NCI-H526 (cell line): Measurements from ENCODE around the gene PLXNA4.

Experiments
- DNase-seq, 2 experiments: peaks; one replicate each; lab custom pipeline; 2025; lab: John Stamatoyannopoulos, UW

The PLXNA4 gene

DNA sequence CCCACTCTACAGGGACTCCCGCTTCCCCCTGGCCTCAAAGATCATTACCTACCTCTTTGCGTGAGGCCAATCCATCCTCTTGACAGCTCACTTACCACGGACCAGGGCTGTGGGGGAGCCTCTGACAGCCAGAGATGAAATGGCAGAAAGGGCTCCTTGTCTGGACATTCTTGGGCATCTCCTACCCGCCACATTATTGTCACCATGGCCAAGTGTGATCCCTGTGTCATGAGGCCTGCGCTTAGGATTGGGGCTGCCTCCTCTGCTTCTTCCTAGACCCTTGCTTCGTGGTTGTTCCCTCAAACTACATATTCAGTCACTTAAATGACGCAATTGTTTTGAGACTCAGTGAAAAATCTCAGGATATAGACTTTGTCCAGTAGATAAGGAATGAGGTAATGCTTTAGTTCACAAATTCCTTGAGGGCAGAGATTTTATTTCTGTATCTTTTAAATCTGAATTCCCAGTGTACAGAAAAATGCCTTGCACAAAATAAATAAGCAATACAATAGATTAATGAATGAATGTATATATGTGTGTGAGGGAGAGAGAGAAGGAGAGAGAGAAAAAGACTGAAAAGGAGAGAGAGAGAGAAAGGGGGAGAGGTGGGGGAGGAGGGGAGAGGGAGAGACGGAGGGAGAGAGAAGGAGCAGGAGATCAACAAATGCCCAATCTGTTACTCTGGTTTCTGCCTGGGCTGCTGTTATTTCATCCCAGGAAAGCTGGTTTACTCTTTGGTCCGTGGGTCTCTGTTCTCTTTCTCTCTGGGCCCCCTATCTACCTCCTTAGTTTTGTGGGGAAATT lies 159.0 kb downstream of the PLXNA4 start:
- DNase-seq: no peak

- no peak for DNase-seq
These were observed 159.9 kb downstream of the PLXNA4 start for GRCh38 chr7:132416395-132416794.

DNA sequence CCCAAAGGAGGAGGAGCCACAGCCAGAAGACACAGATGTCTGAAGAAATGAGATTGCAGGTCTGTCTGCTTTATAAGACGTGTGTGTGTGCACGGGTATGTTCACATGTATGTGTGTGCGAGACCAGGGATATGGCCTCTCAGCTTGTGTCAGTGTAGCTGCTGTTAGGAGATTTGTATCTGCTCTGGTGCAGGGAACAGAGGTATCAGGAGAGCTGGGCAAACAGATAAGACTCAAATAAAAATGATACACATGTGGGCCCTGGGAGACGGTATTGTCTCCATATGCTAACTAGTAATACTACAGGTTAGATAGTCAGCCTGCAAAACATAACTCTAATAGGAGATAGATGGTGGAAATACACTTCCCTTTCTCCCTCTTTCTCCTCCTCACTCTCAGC lies 161.0 kb downstream of the PLXNA4 start:
- DNase-seq: no peak

GRCh38 chr7:132414857-132415256 lies 161.4 kb downstream of the PLXNA4 start:
- DNase-seq: no peak

- DNase-seq: no peak
These were observed 163.8 kb downstream of the PLXNA4 start for GRCh38 chr7:132412435-132412834.

- DNase-seq: no peak
These were observed 165.3 kb downstream of the PLXNA4 start for GRCh38 chr7:132410861-132411541.

GRCh38 chr7:132410385-132410784 lies 165.9 kb downstream of the PLXNA4 start:
- DNase-seq: no peak

- no peak for DNase-seq
These were observed 168.5 kb downstream of the PLXNA4 start for GRCh38 chr7:132407764-132408163.

DNA sequence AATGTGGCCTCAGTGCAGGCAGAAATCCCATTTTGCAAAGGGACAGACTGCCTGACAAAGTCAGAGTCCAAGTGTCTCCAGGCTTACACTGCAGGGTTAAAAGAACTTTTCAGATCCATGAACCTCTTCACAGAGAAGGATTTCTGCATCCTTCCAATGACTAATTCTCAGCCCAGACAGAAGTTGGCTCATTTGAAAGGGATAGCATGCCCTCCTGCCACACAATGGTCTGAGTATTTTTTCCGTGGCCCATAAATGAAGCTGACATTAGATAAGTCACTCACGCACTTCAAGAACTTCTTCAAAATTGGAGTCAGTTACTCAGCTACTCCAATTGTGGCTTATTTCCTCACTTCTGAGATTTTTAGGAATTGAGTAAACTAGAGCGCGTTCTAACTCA lies 170.2 kb downstream of the PLXNA4 start:
- DNase-seq: no peak

DNA sequence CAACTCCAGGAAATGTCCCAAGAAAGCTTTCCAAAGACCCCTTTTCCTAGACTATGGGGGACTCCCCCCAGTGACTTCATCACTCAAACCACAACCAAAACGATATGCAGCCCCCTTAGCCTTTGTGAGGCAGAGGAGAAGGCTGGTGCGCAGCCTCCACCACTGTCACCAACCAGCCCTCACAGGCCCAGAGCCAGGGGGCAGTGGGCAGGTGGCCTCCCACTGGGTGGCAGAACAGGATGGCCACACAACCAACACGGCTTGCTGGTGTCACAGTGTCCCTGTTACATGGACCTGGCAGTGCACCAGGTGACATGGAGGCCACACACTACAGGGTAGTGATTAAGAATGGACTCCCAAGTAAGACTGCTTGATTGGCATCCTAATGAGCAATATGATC lies 172.0 kb downstream of the PLXNA4 start:
- DNase-seq: no peak

DNA sequence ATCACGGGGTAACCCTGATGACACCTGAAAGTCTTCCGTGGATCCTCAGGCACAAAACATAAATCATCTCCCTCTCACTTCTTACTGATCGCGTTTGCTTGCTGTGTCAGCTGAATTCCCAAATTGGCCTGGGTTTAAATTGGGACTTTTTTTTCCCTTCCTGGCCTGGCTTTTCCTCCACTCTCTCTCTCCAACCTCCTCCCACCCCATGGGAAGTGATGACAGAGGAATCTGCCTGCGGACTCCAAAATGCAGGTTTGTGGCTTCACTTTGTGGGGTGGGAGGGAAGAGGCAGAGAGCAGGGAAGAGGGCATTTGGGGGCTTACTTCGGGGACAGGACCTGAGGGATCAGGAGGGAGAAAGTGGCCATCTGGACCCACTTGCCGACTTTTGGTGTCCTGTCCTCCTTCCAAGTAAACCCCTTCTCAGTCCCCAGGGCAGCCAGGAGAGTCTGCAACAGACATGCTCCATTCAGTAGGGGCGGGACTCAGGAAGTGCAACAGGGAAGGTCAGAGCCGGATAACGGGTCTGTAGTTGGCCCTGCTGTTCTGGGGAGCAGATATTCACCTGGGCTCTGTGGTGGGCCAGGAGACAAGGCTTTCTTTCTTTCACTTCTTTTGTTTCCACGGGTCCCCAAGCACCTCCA lies 172.7 kb downstream of the PLXNA4 start:
- DNase-seq: no peak

DNA sequence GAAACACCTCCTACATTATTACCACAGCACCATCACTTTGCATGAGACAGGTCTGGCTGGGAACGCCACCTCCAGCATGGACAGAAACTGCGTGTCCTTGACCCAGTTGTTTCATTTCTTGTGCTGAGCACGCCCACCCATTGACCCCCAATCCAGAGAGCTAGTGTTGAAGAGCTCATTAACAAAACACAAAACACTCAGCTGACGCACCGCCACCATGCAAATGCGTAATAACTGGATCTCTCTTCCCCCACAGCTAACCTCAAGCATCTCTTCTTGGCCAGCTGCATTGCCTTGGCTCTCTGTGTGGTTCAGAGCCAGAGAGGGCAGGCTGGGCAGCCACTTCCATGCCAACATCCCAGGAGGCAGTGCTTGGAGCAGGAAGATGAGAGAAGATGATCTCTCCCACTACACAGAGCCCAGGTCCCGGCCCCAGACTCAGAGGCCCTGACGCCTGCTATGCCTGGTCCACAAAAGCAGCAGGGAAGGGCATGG lies 173.5 kb downstream of the PLXNA4 start:
- DNase-seq: no peak

GRCh38 chr7:132402096-132402495 lies 174.2 kb downstream of the PLXNA4 start:
- no peak for DNase-seq

DNA sequence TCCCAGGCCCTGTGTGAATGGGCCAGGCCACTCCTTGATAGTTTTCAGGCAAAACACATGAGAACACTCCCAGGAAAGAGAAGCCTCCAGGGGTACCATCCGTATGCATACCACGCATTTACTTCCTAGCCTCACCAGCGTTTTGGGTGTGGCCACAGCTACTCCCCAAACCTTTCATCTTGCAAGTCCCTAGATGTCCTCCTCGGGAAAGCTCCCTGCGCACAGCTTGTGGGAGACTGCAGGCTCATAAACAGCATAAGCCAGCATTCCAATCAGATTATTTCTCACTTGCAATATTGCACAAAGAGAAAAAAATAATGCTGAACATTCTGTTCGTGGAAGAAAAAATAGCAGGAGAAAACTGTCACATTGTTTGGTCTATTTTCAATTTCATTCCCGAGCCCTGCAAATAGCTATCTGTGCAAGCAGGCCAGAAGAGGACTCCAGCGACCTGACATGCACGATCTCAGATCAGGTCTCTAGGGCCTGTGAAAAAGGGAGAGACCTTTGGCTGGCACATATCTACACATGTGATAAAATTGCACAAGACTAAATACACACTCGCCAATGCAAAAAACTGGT lies 175.6 kb downstream of the PLXNA4 start:
- no peak for DNase-seq

GRCh38 chr7:132399367-132399766 lies 176.9 kb downstream of the PLXNA4 start:
- DNase-seq: no peak

DNA sequence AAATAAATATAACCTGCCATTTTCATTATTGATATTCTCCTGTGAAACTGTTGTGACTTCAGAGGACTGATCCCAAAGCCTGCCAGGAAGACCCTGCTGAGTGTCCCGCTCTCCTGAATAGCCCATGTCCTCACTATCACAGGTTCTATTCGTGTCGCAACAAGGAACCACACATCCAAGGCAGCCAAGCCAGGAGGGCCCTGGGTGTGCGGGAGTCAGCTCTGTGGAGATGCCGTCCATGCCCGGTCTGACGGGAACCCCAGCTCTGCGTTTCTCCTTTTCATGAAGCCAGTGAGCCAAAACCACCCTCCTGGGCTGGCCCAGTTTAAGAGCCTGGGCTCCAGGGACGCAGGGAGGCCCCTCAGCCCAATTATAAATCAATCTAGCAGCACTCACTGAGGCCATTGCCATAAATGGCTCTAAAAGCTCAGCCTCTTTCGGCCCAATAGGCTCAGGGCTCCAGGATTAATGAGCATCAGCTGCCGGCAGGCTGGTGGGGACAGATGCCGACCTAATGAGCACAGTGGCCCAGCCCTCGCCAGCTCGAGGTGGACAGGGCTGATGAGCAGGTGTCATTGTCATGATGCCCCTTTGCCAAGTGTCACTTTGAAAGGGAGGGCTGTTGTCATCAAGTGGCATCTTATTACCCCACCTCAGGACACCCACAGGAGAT lies 177.9 kb downstream of the PLXNA4 start:
- DNase-seq: no peak

- no peak for DNase-seq
These were observed 179.2 kb downstream of the PLXNA4 start for GRCh38 chr7:132397070-132397469.

- no peak for DNase-seq
These were observed 180.9 kb downstream of the PLXNA4 start for GRCh38 chr7:132395361-132395760.

DNA sequence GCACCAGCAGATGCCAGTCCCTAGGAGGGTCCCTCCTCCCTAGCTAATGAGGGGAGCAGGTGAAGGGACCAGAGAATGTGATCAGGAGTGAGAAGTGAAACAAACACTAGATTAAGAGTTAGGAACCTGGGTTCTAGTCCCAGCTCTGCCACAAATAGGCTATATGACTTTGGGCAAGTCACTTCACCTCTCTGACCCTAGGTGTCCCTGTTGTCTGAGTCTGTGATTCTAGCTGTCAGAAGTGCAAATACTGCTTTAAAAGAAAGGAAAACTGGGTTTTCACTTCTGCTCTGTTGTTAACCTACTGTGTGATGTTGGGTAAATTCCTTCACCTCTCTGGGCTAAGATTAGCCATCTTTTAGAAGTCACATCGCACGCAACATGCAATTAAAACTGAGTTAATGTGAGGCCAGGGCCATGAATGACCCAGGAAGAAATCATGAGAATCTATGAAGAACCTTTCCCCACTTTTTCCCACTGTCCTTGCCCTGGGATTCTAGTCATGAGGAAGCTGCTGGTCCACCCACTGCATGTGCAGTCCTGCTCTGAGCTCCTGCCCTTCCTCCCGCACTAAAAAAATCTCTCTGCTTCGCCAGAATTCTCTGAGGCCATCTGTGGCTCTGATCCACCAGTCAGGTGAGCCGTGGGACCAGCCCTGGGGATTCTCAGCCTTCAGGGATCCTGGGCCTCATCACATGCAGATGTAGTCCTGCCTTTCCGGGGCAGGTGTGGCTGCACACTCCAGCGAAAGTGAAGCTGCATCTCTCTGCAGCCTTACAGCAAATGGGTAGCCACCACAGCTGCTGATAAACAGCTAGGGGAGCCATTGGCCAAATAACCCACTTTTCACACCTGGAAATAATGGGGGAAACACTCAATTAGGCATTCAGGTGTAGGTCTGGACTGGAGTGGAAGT lies 181.7 kb downstream of the PLXNA4 start:
- DNase-seq: no peak

DNA sequence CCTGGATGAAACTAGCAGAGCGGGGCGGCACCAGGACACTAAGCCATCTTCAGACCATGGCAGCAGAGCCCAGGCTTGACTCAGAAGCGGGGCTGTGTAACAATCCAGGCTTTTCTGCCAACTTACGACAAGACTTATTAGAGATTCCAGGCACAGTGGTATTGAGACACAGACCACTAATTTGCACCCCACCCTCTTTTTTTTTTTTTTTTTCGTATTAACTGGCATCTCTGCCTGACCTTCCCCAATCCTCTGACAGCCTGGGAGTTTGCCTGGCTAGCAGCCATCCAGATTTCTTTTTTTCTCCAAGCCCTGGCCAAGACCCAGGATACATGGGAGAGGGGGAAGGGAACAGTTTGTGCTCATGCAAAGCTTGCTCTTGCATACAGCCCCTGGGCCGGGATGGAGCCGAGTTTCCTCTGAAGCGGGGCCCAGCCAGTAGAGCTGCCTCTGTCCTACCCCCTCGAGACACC lies 182.4 kb downstream of the PLXNA4 start:
- no peak for DNase-seq

DNA sequence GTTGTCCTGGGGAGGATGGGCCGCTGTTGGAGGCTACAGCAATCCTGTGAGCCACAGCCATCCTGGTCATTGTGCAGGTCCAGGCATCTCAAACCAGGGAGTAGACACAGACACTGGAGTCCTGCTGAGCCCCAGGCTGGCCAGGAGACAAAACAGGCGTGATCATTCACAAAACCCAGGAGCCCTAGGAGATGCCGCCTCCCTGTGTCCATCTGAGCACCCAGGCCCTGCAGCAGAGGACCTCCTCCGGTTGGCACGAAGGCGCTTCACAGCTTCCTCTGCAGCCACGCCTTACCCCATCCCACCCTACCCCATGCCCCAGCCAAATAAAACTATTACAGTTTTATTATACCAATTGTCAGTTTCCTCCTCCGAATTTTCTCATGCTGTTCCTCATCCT lies 183.6 kb downstream of the PLXNA4 start:
- no peak for DNase-seq
